Bronchial epithelial cell (primary cell): Measurements from ENCODE around the gene ECPAS. TPM values are rescaled to one million over a fixed set of nuclear protein-coding genes. Genes with fewer than 3 reads are reported as not detected.

Experiments used
- DNase-seq: peaks from one replicate; pipeline ENCODE4 v3.0.0-alpha.2; 2010; ENCODE audit warnings: low read depth
- FAIRE-seq: peaks from 2 replicates; lab custom pipeline; 2011; peaks lifted over from hg19 to GRCh38; lab: Jason Lieb, UNC
- H3K27me3 ChIP-seq: 2 replicates; pipeline ENCODE4 v1.5.1; 2011; ENCODE audit warnings: low read length; ENCODE audit not compliant: control insufficient read depth, insufficient read depth
- H3K36me3 ChIP-seq: 2 replicates; pipeline ENCODE4 v1.5.1; 2011; ENCODE audit warnings: low read length; ENCODE audit not compliant: control insufficient read depth, insufficient read depth
- H3K4me3 ChIP-seq: 2 replicates; pipeline ENCODE4 v1.5.1; 2011; ENCODE audit warnings: mild to moderate bottlenecking, low read depth, low read length, control low read depth
- CTCF ChIP-seq: IDR thresholded peaks from 2 replicates; pipeline ENCODE4 v1.5.1; 2011; ENCODE audit warnings: mild to moderate bottlenecking, moderate library complexity, low read length, control low read depth, inconsistent platforms; ENCODE audit not compliant: insufficient read depth, severe bottlenecking
- total RNA-seq: library from RNA; depleted of rRNA; stranded (reverse); fragments of >200 nt; gene quantifications from 2 replicates; pipeline ENCODE4 v1.2.1, GENCODE V29; 2014

The ECPAS gene
- total RNA-seq, 1 donor from 2014 or later, result 102 TPM

- Histone ChIP-seq H3K27me3 (no peaks in the 10 kb centered on the region), H3K4me3 (peak overlapping the region; percentile 92), H3K36me3 (no peaks in the 10 kb centered on the region)
- FAIRE-seq (no peak), DNase-seq (peak; percentile 62)
- no peak for TF ChIP-seq CTCF
Measured at GRCh38 chr9:111481885-111482636, 2.1 kb downstream of the ECPAS start.

GRCh38 chr9:111477677-111478076 is 6.5 kb downstream of the ECPAS start:
- H3K27me3 ChIP-seq, result no peaks in the 10 kb centered on the region
- TF ChIP-seq CTCF, result no peak
- no peak for DNase-seq

GRCh38 chr9:111475195-111475594 is 9.0 kb downstream of the ECPAS start:
- no peak for DNase-seq
- TF ChIP-seq CTCF, result no peak
- H3K36me3 ChIP-seq, result no peaks in the 10 kb centered on the region
- no peaks in the 10 kb centered on the region for H3K27me3 ChIP-seq
- H3K4me3 ChIP-seq, result no peak overlapping the region
- FAIRE-seq, result no peak

More at GRCh38 chr9:111477677-111478076, 6.5 kb downstream of the ECPAS start:
- no peaks in the 10 kb centered on the region for H3K36me3 ChIP-seq
- no peak for FAIRE-seq
- no peak overlapping the region for H3K4me3 ChIP-seq

- TF ChIP-seq CTCF, result no peak
- FAIRE-seq (no peak), DNase-seq (no peak)
- Histone ChIP-seq H3K36me3 (no peaks in the 10 kb centered on the region), H3K27me3 (no peaks in the 10 kb centered on the region), H3K4me3 (no peak overlapping the region)
Measured at GRCh38 chr9:111474385-111474784, 9.8 kb downstream of the ECPAS start.

GRCh38 chr9:111467778-111468367 is 16.3 kb downstream of the ECPAS start:
- DNase-seq (no peak), FAIRE-seq (no peak)
- no peak for TF ChIP-seq CTCF
- H3K36me3 ChIP-seq, result peaks cover 2% of the 10 kb centered on the region
- no peak overlapping the region for H3K4me3 ChIP-seq
- no peaks in the 10 kb centered on the region for H3K27me3 ChIP-seq
